ENCODE measurements around the gene FFAR2. TPM values are rescaled to one million over a fixed set of nuclear protein-coding genes. Genes with fewer than 3 reads are reported as not detected.
A peak's percentile ranks its signal among the peaks of the same experiment; 100 is the strongest.
"Not testable (repeated sequence)": the region's sequence is repeated elsewhere in the genome, so short reads cannot be mapped to it uniquely, and the experiment has no call there.

Gene FFAR2
- polyA plus RNA-seq, 5 donors, result 0.19 to 0.49 (median 0.34) TPM

- no peak for DNase-seq
These were observed 7.7 kb downstream of the FFAR2 start for GRCh38 chr19:35455616-35456201.

- no peak for DNase-seq
These were observed 9.1 kb downstream of the FFAR2 start for GRCh38 chr19:35457173-35457572.

GRCh38 chr19:35458192-35458591 lies 10.1 kb downstream of the FFAR2 start:
- no peak for DNase-seq

- peak; percentile 85 to 88 for DNase-seq
These were observed 10.8 kb downstream of the FFAR2 start for GRCh38 chr19:35458731-35459391.

- peak; percentile 90 to 93 for DNase-seq
These were observed 11.5 kb downstream of the FFAR2 start for GRCh38 chr19:35459414-35460082.

- DNase-seq, result no peak
These were observed 12.6 kb downstream of the FFAR2 start for GRCh38 chr19:35460608-35461007.

GRCh38 chr19:35461060-35461459 lies 13.0 kb downstream of the FFAR2 start:
- DNase-seq, result no peak

GRCh38 chr19:35461788-35462187 lies 13.7 kb downstream of the FFAR2 start:
- DNase-seq, result not testable (repeated sequence)

- no peak for DNase-seq
These were observed 14.5 kb downstream of the FFAR2 start for GRCh38 chr19:35462476-35462953.

GRCh38 chr19:35462956-35463355 lies 14.9 kb downstream of the FFAR2 start:
- DNase-seq, result not testable (repeated sequence)

GRCh38 chr19:35466259-35466658 lies 18.2 kb downstream of the FFAR2 start:
- no peak for DNase-seq

GRCh38 chr19:35468637-35469036 lies 20.6 kb downstream of the FFAR2 start:
- peak in 1 of 2 donors; percentile 30 for DNase-seq

- DNase-seq, result no peak
These were observed 22.1 kb downstream of the FFAR2 start for GRCh38 chr19:35470128-35470527.

- DNase-seq, result not testable (repeated sequence)
These were observed 23.0 kb downstream of the FFAR2 start for GRCh38 chr19:35471075-35471474.

GRCh38 chr19:35471946-35472345 lies 23.9 kb downstream of the FFAR2 start:
- DNase-seq, result no peak

- DNase-seq, result no peak
These were observed 26.0 kb downstream of the FFAR2 start for GRCh38 chr19:35474104-35474503.

GRCh38 chr19:35474594-35474993 lies 26.5 kb downstream of the FFAR2 start:
- not testable (repeated sequence) for DNase-seq

- DNase-seq, result no peak
These were observed 28.1 kb downstream of the FFAR2 start for GRCh38 chr19:35476149-35476548.

- no peak for DNase-seq
These were observed 31.0 kb downstream of the FFAR2 start for GRCh38 chr19:35478794-35479677.

- DNase-seq, result no peak
These were observed 35.0 kb downstream of the FFAR2 start for GRCh38 chr19:35483089-35483488.

GRCh38 chr19:35484252-35485036 lies 36.4 kb downstream of the FFAR2 start:
- no peak for DNase-seq
